ENCODE data around the gene FBXW7.
"Not testable (repeated sequence)": the region's sequence is repeated elsewhere in the genome, so short reads cannot be mapped to it uniquely, and the experiment has no call there.

The FBXW7 gene

DNA sequence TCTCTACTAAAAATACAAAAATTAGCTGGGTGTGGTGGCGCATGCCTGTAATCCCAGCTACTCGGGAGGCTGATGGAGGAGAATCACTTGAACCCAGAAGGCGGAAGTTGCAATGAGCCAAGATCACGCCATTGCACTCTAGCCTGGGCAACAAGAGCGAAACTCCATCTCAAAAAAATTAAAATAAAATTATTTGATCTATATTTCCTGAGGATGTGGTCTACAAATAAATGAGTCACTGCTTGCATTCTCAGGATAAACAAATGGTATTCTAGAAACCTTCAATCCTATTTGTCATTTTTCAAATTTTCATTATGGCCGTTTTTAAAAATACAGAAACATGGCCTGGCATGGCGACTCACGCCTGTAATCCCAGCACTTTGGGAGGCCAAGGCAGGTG is 8.6 kb upstream of the FBXW7 start:
- DNase-seq (ENCODE audit: low read depth), result not testable (repeated sequence)

DNA sequence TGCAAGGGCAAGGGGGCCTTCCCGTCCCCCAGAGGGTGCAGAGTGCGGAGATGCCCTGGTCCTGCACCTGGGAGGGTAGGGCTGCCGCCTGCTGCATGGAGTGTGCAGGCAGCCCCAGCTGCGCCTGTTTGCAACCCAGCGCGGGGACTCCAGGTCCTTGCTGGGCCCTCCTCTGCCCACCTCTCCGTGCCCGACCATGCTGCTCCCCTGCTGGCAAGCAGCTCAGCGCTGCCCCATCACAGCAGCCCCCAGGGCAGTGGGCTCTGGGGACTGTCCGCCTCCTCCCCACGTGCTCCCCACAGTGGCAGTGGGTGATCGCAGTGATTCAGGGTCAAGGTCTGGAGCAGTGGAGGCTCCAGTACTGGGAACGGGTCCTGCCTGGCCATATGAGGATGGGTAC is 5.0 kb upstream of the FBXW7 start:
- no peak for DNase-seq (ENCODE audit: low read depth)

DNA sequence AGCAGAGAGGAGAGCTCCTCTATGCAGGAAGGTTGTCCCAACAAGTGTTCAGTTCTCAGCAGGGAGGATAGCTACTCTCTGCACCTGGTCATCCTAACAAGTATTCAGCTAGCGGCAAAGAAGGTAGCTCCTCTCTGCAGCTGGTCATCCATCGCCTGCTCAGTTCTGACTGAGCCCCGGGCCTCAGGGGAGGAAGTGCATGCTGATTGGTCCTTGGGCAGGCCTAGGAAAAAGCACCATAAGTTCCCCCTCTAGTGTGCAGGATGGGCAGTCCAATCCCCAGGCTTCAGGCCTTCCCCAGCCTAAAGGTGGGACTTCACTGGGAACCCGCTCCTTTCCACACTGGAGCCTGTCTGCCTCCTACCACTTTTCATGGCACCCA is 4.4 kb upstream of the FBXW7 start:
- DNase-seq (ENCODE audit: low read depth), result no peak

DNA sequence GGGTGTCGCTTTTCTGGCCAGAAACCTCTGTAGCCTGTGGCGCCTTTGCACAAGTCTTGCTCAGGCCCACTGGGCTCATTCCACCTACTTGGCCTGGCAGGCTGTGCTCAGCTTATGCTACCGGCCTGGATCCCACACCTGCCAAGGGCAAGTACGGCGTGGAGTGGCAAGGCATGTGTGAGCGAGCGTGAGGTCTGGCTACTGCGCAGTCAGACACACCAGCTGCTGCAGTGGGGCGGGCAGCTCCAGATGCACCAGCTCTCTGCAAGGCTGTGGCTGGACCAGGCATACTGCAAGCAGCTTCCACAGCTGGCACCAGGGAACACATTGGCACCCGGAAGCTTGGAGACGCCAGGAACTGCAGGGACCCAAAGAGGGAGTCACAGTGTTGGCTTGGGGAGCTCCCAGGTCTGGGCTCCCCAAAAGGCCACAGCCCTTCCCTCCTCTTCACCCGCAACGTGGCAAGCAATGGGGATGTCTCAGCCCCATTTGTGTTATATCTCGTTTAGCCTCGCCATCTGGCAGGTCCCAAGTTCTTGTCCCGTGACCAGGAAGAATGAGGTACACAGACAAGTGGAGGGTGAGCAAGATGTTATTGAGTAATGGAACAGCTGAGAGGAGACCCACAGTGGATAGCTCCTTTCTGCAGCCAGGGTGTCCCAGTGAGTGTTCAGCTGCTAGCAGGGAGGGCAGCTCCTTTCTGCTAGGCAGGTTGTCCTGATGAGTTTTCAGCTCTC is 3.8 kb upstream of the FBXW7 start:
- DNase-seq (ENCODE audit: low read depth), result no peak

DNA sequence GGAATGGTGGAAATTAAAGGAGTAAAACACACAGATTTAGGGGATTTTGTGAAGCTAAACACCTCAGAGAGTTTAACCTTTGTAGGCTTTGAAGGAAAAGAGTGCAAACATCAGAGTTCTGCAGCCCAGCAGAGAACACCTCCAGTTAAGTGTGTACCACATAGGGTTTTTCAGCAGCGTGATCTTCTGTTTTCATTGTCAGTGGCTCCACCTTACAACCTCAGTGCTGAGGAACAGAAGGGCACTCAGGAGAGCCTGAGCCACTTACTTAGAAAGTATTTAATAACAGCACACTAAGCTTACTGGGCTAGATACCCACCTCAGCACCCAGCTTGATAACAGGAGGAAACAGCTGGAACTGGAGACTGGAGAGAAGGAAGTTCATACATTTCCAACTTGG is 2.0 kb upstream of the FBXW7 start:
- no peak for DNase-seq (ENCODE audit: low read depth)

DNA sequence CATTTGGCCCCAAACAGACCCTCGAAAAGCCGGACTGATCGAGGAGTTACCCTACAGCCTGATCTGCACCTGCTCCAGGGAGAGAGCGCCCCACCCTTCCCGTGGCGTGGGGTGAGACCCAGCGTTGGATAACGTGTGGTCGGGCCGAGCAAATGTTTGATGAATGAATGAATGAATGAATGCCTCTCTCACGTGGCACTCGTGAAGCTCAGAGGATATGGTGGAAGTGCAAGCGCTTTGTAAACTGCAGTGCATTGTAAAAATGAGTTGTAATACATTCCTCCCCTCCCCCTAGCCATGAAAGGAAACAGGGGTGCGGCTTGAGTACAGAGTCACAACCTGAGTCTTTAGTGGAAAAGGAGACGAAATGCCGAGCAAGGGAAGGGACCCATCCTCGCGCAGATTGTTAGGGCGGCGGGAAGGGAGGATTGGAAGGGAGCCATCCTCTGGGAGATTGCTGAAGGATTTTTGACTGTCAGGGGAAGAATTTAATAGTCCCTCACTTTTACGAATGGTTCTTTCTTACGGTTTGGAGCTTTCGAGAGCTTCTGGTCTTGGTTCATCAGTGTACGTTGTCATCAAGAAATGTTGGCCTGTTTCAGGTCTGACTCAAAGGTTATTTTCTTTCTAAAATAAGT is 772 bp upstream of the FBXW7 start:
- peak; percentile 60 for DNase-seq (ENCODE audit: low read depth)

DNA sequence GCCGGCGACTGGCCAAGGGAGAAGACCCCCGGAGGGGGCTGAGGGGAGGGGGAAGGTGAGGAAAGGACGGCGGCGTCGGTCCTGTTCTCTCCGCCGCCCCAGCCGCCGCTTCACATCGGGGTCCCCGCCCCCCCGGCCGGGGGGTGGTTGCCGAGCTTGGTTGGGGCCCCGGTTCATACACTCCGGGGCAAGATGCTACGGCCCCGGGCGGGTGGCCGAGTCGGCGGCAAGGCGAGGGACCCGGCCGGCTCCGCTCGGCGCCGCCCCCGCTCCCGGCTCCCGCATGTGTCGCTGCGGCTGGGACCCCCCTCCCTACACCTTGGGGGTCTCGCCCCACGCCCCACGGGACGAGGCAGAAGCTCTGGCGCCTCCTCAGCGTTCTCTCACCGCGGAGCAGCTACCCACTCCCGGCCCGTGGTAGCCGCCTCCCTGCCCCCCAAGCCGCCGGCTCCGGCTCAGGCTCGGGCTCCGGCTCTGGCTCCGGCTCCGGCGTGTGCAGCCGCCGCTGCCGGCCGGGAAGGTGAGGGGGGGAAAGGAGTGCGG is 461 bp downstream of the FBXW7 start:
- DNase-seq (ENCODE audit: low read depth), result peak; percentile 20

DNA sequence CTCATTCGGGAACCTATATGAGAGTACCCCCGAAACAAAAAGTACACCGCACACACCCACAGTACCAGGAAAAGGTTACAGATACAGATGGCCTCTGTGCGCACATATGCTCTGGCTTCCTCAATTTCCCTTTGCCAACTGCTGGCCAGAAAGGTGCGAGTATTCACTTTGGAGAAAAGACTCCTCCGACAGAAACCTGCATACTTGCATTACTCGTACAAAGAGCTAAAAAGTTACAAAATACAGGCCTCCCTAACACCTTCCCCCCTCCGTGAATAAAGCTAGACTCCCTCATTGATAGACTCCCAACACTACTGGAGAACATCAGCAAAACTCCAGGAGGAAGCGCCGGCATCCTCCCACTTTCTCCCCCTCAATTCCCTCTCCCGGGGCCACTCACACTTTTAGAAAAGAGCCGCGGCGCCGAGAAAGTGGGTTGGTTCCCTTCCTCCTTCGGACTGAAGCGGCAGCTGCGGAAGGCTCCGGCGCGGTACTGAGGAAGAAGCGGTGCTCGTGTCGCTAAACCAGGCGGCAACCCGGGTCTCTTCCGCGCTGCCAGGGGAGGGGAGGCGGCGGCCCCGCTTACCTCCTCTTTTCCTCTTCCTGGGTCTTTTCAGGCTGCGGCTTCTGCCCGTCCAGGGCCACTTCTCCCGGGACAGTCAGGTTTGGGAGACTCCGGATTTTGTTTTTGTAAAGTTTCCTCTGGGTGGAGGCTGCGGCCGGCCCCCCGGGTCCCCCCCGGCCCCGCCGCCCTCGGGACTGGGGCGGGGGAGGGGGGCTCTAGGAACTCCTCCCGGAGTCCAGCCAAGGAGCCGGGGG is 1.1 kb downstream of the FBXW7 start:
- peak; percentile 38 for DNase-seq (ENCODE audit: low read depth)

DNA sequence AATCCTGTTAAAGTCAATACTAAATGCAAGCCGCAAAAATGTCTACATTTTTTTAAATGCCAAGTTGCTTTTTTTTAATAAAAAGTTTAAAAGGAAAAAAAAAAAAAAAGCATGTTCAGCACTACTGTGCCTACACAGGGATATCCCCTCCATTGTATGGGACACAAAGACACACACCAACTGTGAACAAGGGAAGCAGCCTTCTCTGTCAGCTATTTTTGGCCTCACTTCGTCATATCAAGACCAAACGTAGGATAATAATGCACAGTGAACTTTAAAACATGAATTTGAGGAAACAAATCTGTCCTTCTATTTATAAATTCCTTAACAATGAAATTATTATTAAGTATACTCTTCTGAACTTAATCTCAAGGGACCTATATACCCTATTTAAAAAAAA is 4.4 kb downstream of the FBXW7 start:
- no peak for DNase-seq (ENCODE audit: low read depth)

DNA sequence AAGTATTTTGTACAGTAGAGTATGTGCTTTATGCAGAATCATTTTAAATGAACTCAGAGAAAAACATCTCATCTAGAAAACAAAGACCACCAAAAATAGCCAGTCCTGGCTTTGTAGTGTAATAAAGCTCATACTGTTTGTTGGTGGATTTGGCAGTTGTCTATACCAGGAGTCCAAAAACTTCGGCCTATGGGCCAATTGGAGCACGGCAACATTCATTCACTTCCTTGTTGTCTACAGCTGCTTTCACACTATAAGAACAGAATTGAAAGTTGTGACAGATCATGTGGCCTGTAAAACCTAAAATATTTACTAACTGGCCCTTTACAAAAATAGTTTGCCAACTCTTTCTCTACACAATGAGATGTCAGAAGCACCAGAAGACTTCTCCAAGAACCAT is 5.3 kb downstream of the FBXW7 start:
- DNase-seq (ENCODE audit: low read depth), result no peak

DNA sequence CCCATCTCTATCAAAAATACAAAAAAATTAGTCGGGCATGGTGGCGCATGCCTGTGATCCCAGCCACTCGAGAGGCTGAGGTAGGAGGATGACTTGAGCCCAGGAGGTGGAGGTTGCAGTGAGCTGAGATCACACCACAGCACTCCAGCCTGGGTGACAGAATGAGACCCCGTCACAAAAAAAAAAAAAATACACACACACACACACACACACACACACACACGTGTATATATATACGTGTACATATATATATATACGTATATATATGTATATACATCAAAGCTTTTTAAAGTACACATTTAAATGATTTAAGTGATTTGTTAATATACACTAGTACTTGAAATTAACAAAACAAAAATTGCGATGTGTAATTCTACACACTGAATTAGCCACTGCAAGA is 6.0 kb downstream of the FBXW7 start:
- no peak for DNase-seq (ENCODE audit: low read depth)

DNA sequence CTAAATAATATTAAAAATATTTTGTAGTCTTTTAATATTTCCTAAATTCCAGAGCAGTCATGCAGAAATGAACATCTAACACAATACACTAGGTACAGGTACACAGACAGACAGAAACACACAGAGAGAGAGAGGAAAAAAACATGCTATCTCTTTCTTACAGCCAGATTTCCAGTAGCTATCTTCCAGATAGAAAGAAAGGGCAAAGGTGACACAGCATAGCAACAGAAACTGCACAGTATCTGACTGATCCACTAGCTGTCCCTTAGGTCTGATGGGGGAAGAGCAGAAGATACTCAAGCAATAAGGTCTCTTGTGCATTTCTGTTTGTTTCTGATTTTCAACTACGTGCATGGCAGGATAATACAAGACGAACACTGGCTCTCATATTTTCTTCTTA is 7.8 kb downstream of the FBXW7 start:
- DNase-seq (ENCODE audit: low read depth), result no peak

DNA sequence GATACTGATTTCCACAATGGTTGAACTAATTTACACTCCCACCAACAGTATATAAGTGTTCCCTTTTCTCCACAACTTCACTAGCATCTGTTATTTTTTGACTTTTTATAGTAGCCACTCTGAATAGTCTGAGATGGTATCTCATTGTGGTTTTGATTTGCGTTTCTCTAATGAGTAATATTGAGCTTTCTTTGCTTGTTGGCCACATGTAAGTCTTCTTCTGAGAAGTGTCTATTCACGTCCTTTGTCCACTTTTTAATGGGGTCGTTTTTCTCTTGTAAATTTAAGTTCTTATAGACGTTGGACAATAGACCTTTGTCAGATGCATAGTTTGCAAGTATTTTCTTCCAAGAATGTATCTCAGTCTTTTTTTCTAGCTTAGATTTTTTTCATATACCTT is 10.0 kb downstream of the FBXW7 start:
- no peak for DNase-seq (ENCODE audit: low read depth)

DNA sequence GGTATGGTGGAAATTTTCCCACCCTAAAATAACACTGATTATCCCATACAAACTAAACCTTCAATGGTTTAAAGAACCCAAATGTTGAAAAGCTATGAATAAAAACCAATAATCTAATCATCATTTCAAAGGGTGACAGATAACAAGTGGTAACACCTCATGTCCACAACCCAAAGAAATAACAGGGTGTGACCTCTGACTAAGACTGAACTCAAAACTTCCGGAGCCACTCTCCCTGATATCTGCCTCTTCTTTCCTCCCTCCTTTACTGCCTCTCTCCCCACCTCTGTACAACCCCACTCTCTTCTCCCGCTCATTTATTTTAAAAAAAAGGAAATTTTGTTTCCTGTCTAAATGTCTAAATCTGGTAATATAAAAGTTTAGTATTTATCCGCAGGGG is 11.5 kb downstream of the FBXW7 start:
- DNase-seq (ENCODE audit: low read depth), result no peak

DNA sequence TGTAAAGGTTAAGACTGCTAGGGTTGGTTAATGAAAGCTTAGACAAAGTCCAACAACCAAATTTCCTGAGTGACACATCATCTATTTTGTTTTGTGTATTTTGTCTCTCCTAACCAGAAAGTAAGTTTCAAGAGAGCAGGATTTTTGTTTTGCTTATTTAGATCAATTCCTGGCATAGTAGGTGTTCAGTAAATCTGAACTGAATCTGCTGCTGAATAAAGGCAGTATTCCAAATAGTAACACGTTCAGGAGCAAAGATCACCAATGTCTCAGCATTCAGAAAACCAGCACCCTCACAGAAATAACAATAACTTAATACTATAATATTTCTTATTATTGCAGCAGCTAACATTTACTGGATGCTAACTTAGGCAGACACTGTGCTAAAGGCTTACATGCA is 12.2 kb downstream of the FBXW7 start:
- DNase-seq (ENCODE audit: low read depth), result no peak

DNA sequence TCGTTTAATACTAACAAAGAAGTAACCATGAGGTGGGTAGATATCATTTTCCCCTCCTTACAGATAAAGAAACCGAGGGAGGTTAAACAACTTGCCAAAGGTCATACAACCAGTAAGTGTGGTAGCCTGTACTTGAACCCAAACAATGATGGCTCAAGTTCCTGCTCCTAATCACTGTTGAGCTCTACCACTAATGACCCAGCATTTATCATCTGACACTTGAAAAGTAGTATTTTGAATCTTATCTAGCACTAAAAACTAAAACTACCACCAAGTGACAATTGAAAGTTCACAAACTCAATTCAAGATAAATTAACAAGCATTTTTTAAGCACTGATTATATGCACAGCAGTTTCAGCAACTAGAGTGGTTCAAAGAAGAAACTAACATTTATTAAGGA is 13.1 kb downstream of the FBXW7 start:
- no peak for DNase-seq (ENCODE audit: low read depth)

DNA sequence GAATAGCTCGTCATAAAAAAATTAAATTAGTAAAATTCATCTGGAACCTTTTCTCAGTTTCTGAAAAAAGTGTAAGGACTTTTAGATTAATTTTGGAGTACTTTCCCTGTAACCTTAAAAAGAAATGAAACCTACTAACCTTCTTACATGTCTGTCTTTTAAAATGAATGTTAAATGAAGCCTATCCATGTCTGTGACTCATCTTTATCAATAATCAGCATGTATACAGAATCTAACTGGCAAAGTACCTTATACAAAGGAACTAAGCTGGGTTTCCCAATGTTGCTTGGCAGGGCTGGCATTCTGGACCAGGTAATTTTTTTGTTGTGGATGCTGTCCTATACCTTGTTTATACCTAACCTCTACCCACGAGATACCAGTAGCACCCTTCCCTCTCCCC is 13.6 kb downstream of the FBXW7 start:
- no peak for DNase-seq (ENCODE audit: low read depth)

DNA sequence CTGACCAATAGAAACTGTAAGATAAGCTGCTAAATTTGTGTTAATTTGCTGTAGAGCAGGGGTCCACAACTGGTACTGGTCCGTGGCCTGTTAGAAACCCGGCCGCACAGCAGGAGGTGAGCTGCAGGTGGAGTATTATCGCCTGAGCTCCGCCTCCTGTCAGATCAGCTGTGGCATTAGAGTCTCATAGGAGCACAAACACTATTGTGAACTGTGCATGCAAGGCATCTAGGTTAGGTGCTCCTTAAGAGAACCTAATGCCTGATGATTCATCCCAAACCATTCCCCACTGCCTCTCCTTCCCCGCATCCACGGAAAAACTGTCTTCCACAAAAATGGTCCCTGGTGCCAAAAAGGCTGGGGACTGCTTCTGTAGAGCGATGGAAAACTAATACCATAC is 19.7 kb downstream of the FBXW7 start:
- DNase-seq (ENCODE audit: low read depth), result no peak

DNA sequence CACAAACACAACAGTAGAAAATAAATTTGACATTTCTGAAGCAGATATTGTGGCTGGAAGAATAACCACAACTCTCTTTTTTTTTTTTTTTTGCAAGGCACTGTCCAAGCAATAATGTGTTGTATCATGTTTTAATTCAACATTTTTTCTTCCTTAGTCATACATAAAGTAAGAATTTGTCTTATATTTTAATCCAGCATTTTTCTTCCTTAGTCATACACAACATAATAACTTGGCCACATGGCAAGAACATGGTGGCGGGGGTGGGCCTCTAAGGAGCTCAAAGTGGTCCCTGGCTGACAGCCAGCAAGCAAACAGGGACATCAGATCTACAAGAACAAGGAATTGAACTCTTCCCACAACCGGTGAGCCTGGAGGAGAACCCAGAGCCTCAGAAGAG is 20.2 kb downstream of the FBXW7 start:
- no peak for DNase-seq (ENCODE audit: low read depth)

DNA sequence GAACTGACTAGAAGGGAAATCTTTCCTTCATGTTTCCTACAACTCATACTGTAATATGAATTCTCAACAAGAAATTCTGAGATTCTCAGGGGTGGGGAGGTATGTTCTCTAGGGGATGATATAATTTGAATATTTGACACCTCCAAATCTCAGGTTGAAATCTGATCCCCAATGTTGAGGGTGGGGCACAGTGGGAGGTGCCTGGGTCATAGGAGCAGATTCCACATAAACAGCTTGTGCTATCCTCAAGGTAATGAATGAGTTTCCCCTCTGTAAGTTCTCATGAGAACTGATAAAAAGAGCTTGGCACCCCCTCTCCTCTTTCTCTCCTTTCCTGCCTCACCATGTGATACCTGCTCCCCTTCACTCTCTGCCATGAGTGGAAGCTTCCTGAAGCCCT is 21.5 kb downstream of the FBXW7 start:
- no peak for DNase-seq (ENCODE audit: low read depth)

DNA sequence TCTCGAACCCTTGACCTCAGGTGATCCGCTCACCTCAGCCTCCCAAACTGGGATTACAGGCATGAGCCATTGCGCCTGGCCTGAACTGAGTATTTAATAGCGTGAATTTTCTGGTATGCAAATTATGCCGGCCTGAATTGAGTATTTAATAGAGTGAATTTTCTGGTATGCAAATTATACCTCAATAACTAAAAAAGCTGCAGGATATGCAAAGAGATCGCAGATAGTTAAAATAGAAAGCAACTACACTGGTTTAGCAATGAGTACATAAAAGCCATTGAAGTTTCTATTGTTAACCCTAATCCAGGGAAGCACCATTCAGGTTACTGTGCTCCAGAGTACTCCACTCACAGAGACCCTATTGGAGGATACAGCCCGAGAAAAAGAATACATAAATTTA is 22.8 kb downstream of the FBXW7 start:
- no peak for DNase-seq (ENCODE audit: low read depth)

DNA sequence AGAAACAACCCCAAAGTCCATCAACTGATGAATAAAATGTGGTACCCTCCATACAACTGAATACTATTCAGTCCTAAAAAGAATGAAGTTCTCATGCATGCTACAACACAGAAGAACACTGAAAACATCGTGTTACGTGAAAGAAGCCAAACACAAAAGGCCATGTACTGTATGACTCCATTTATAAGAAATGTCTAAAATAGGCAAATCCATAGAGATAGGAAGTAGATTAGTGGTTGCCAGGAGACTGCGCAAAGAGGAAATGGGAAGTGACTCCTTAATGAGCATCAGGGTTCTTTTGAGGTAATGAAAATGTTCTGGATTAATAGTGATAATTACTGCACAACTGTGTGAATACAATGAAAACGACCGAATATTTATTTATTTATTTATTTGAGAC is 23.4 kb downstream of the FBXW7 start:
- no peak for DNase-seq (ENCODE audit: low read depth)
